Right atrium auricular region (tissue), 2 donors: ENCODE results near the gene TMEM40. TPM values are rescaled to one million over a fixed set of nuclear protein-coding genes. Genes with fewer than 3 reads are reported as not detected.

ENCODE experiments used
- DNase-seq: peaks from one replicate; pipeline ENCODE4 v3.0.0-alpha.2; 2019; ENCODE audit warnings: low spot score
- H3K27ac ChIP-seq, 2 donors: fragments of 200-600 bp; sonication (generic); 1 replicate in 1 of 2; 2 replicates in 1 of 2; pipeline ENCODE4 v1.5.1; 2016 to 2019
- H3K27me3 ChIP-seq, 2 donors: fragments of 200-600 bp; sonication (generic); one replicate each; pipeline versions ENCODE4 v1.5.1 to v1.6.0; 2017 to 2019
- H3K36me3 ChIP-seq: fragments of 200-600 bp; sonication (generic); one replicate; pipeline ENCODE4 v1.5.1; 2016
- H3K4me1 ChIP-seq, 2 donors: fragments of 200-600 bp; sonication (generic); one replicate each; pipeline versions ENCODE4 v1.5.1 to v1.6.0; 2017 to 2019
- H3K4me3 ChIP-seq, 2 donors: fragments of 200-600 bp; sonication (generic); 1 replicate in 1 of 2; 2 replicates in 1 of 2; pipeline ENCODE4 v1.5.1; 2017 to 2019; ENCODE audit warnings: mild to moderate bottlenecking in 1 of 2, moderate library complexity in 1 of 2
- H3K9me3 ChIP-seq, 2 donors: fragments of 200-600 bp; sonication (generic); one replicate each; pipeline ENCODE4 v1.5.1; 2019
- total RNA-seq, 2 donors: library from RNA; depleted of rRNA; stranded (reverse); fragments of >200 nt; gene quantifications; one replicate each; pipeline ENCODE4 v1.1.0, GENCODE V29; 2016
- TF ChIP-seq, protein P1 (sequence below), 2 donors: fragments of 200-600 bp; sonication (generic); IDR thresholded peaks; one replicate each; pipeline ENCODE4 v1.5.1; 2019; ENCODE audit warnings: antibody characterized with exemption in 2 of 2

Gene TMEM40
- total RNA-seq, 2 donors from 2014 or later: 1.8 to 2.3 TPM

DNA sequence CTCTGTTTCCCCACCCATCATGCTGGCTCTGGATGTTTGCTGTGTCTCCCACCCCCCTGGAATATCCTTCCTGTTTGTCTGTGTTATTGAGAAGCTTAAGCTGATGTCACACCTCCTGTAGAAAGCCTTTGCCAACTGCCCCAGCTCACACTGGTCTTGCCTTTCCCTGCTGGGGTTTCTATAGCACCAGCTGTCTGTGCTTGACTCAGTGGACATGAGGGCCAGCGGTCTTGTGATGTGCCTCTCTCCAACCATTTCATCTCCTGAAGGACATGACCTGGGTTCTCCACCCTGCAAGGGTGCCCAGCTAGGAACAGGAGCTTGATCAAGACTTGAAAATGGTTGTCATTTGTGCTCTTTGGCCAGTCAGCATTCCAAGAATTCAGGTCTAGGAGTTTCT lies 14.7 kb downstream of the TMEM40 start:
- H3K27ac ChIP-seq: peak overlapping the region; percentile 80 to 82
- H3K36me3 ChIP-seq: no peaks in the 10 kb centered on the region
- TF ChIP-seq, protein P1, sequence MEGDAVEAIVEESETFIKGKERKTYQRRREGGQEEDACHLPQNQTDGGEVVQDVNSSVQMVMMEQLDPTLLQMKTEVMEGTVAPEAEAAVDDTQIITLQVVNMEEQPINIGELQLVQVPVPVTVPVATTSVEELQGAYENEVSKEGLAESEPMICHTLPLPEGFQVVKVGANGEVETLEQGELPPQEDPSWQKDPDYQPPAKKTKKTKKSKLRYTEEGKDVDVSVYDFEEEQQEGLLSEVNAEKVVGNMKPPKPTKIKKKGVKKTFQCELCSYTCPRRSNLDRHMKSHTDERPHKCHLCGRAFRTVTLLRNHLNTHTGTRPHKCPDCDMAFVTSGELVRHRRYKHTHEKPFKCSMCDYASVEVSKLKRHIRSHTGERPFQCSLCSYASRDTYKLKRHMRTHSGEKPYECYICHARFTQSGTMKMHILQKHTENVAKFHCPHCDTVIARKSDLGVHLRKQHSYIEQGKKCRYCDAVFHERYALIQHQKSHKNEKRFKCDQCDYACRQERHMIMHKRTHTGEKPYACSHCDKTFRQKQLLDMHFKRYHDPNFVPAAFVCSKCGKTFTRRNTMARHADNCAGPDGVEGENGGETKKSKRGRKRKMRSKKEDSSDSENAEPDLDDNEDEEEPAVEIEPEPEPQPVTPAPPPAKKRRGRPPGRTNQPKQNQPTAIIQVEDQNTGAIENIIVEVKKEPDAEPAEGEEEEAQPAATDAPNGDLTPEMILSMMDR (IDR thresholded peaks at IDR 0.05): no peak
- H3K4me3 ChIP-seq: peak overlapping the region in 1 of 2 donors; percentile 21
- H3K9me3 ChIP-seq: no peaks in the 10 kb centered on the region
- peaks cover 0 to 5% of the 10 kb centered on the region in 2 donors for H3K4me1 ChIP-seq
- no peak for DNase-seq
- no peaks in the 10 kb centered on the region for H3K27me3 ChIP-seq

DNA sequence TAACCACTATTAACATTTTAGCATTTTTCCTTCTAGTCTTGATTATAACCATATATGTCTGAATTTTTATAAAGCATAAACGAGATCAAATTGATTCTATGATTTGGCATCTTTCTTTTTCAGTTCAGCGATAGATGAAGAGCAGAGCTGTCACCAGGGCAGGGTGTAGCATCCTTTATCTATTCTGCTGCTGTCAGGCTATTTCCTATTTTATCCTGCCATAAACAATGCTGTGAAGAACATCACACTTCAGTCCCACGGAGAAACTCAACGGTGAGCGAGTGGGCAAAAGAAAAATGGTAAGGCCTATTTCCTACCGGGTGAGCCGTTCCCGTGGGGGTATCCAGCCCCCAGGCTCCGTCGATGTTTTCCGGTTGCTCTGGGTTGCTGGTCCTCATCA lies 15.5 kb downstream of the TMEM40 start:
- Histone ChIP-seq H3K4me3 (peak overlapping the region in 1 of 2 donors; percentile 21), H3K27ac (peak overlapping the region; percentile 80 to 82), H3K36me3 (no peaks in the 10 kb centered on the region), H3K9me3 (no peaks in the 10 kb centered on the region), H3K4me1 (peaks cover 0 to 5% of the 10 kb centered on the region in 2 donors), H3K27me3 (no peaks in the 10 kb centered on the region)
- TF ChIP-seq, protein P1 (IDR thresholded peaks at IDR 0.05): no peak
- no peak for DNase-seq

DNA sequence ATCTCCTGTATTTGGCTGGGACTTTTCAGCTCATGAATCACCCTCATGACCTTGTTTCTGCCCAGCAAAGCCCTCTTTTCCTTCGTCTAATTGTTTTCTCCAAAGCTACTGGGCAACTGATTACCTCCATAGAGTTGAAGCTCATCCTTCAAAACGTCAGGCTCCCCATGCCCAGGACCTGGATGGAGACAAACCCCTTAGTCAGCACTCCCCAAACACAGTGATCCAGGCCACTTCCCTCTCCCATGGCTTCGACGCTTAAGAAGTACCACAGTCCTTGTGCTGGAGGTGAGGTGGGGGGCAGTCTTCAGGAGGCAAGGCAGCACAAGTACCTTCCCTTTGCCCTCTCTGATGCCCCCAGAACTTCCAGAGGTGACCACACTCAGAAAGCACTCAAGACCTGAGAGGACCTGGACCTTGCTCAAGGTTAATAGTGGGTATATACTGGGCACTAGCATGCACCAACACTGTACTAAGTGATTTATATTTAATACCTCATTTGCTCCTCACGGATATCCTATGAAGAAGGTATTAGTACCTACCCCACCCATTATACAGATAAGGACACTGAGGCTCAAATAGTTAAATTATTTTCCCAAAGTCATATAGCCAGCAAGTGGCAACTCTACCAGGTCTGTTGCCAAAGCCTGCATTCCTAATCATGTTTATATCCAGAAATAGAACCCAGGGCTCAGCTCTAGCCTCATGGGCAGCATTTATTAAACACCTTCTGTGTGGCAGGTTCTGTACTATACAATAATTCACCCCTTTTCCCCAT lies 16.5 kb downstream of the TMEM40 start:
- peaks cover 0 to 5% of the 10 kb centered on the region in 2 donors for H3K4me1 ChIP-seq
- H3K27me3 ChIP-seq: no peaks in the 10 kb centered on the region
- TF ChIP-seq, protein P1 (IDR thresholded peaks at IDR 0.05): no peak
- H3K36me3 ChIP-seq: no peaks in the 10 kb centered on the region
- peak overlapping the region; percentile 36 to 82 for H3K27ac ChIP-seq
- H3K9me3 ChIP-seq: no peaks in the 10 kb centered on the region
- no peak overlapping the region for H3K4me3 ChIP-seq
- DNase-seq: no peak

DNA sequence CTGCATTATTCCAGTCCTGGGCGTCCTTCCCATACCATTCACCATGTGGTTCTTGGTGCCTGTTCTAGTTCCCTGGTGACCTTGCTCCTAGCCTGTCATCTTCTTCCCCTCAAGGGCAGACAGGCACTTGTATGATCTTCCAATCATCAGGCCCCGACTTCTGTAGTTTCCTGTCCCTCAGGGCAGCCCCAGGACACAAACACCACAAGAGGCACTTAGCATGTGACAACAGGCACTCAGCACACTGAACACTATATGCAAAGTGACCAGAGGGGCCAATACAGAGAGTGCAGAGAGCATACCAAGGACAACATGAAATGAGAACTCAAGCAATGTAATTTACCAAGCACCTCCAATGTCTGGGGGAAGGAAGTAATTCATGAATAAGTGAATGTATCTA lies 17.9 kb downstream of the TMEM40 start:
- H3K36me3 ChIP-seq: no peaks in the 10 kb centered on the region
- peaks cover 0 to 5% of the 10 kb centered on the region in 2 donors for H3K4me1 ChIP-seq
- no peak overlapping the region for H3K4me3 ChIP-seq
- H3K27me3 ChIP-seq: no peaks in the 10 kb centered on the region
- TF ChIP-seq, protein P1 (IDR thresholded peaks at IDR 0.05): no peak
- no peak for DNase-seq
- H3K9me3 ChIP-seq: no peaks in the 10 kb centered on the region
- peak overlapping the region; percentile 36 to 51 for H3K27ac ChIP-seq

DNA sequence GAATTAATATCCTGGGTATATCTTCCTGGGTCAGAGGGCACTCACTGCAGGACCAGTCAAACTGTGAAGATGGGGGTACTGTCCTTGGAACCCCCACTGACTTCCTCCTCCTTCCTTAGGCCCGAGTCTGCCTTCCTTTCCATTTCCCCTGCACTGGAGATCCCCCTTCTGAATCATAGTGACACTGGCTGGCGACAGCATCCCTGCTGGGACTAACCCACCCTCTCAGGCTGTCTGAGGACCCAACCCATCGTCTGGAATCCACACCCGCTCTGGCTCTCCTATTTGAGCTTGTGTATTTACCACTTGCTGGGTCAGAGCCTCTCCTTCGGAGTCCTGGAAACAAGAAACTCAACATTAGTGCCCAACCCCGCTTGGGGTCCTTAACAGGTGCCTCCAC lies 21.2 kb downstream of the TMEM40 start:
- Histone ChIP-seq H3K27ac (no peak overlapping the region), H3K4me3 (no peak overlapping the region), H3K36me3 (no peaks in the 10 kb centered on the region), H3K27me3 (no peaks in the 10 kb centered on the region), H3K9me3 (no peaks in the 10 kb centered on the region), H3K4me1 (peaks cover 0 to under 1% of the 10 kb centered on the region in 2 donors)
- no peak for DNase-seq
- TF ChIP-seq, protein P1 (IDR thresholded peaks at IDR 0.05): no peak
